MM.1S (cell line): ENCODE measurements around the gene GBX1.

Source experiments
- DNase-seq: peaks from one replicate; pipeline ENCODE4 v3.0.0-alpha.2; 2015
- H2AFZ ChIP-seq: fragments of 300-600 bp; sonication (generic); 2 replicates; pipeline ENCODE4 v1.6.0; 2016; ENCODE audit warnings: antibody characterized with exemption, low read length
- H3F3A ChIP-seq: fragments of 300-600 bp; sonication (generic); 2 replicates; pipeline ENCODE4 v1.6.1; 2016; ENCODE audit warnings: mild to moderate bottlenecking, antibody characterized with exemption, low read length, moderate library complexity, mixed read lengths; ENCODE audit not compliant: insufficient read depth
- H3K27ac ChIP-seq: fragments of 300-600 bp; sonication (generic); 2 replicates; pipeline ENCODE4 v1.5.1; 2016; ENCODE audit warnings: mild to moderate bottlenecking, low read length
- H3K27me3 ChIP-seq: fragments of 300-600 bp; sonication (generic); replicated peaks from 2 replicates; pipeline ENCODE4 v1.6.0; 2016; ENCODE audit warnings: low read length; ENCODE audit not compliant: insufficient read depth
- H3K36me3 ChIP-seq: fragments of 300-600 bp; sonication (generic); replicated peaks from 2 replicates; pipeline ENCODE4 v1.6.1; 2016; ENCODE audit warnings: mild to moderate bottlenecking, low read length, mixed read lengths; ENCODE audit not compliant: insufficient read depth
- H3K4me1 ChIP-seq: fragments of 300-600 bp; sonication (generic); 2 replicates; pipeline ENCODE4 v1.6.1; 2016; ENCODE audit warnings: low read length, mixed read lengths
- H3K4me2 ChIP-seq: fragments of 300-600 bp; sonication (generic); 2 replicates; pipeline ENCODE4 v1.6.0; 2016; ENCODE audit warnings: low read depth, low read length
- H3K4me3 ChIP-seq: fragments of 300-600 bp; sonication (generic); 2 replicates; pipeline ENCODE4 v1.5.1; 2016; ENCODE audit warnings: low read length, mixed read lengths
- H3K79me2 ChIP-seq: fragments of 300-600 bp; sonication (generic); 2 replicates; pipeline ENCODE4 v1.6.1; 2016; ENCODE audit warnings: mixed run types, low read length, mixed read lengths
- H3K9ac ChIP-seq: fragments of 300-600 bp; sonication (generic); 2 replicates; pipeline ENCODE4 v1.6.1; 2016; ENCODE audit warnings: low read length, mixed read lengths
- H3K9me2 ChIP-seq: fragments of 300-600 bp; sonication (generic); replicated peaks from 2 replicates; pipeline ENCODE4 v1.6.1; 2016; ENCODE audit warnings: mild to moderate bottlenecking, low read length, mixed read lengths; ENCODE audit not compliant: insufficient read depth
- H3K9me3 ChIP-seq: fragments of 300-600 bp; sonication (generic); replicated peaks from 2 replicates; pipeline ENCODE4 v1.6.1; 2016; ENCODE audit warnings: mild to moderate bottlenecking, low read length, mixed read lengths; ENCODE audit not compliant: insufficient read depth
- H4K20me1 ChIP-seq: fragments of 300-600 bp; sonication (generic); 2 replicates; pipeline ENCODE4 v1.6.1; 2016; ENCODE audit warnings: mild to moderate bottlenecking, low read length, moderate library complexity, mixed read lengths; ENCODE audit not compliant: insufficient read depth
- EZH2 ChIP-seq: fragments of 300-600 bp; sonication (generic); optimal IDR thresholded peaks from 2 replicates; pipeline ENCODE3; 2017; ENCODE audit warnings: low read depth, mild to moderate bottlenecking, antibody characterized with exemption, low read length, mixed read lengths
- EZH2phosphoT487 ChIP-seq: fragments of 300-600 bp; sonication (generic); IDR thresholded peaks from 2 replicates; pipeline ENCODE4 v1.6.1; 2018; ENCODE audit warnings: antibody characterized with exemption, low read length
- TF ChIP-seq, protein P1 (sequence below): fragments of 300-600 bp; sonication (generic); IDR thresholded peaks from 2 replicates; pipeline ENCODE4 v1.5.1; 2016; ENCODE audit warnings: antibody characterized with exemption, low read length, mixed read lengths

Gene GBX1

DNA sequence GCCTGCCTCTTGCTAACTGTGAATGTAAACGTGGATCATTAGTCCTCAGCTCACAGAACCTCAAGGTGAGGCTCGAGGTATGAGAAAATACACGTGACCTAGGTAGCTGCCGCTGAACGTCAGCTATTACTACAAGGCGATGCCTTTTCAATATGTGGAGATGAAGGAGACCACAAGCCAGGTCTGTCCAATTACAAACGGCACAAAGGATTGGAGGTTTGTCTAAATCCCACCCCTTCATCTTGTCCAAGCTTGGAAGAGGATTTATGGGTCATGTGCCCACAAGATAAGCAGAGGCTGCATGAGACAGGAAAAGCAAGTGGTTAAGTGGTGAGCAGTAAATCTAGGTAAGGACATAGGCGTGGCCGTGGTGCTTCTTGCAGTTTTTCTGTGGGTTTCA lies 39.4 kb upstream of the GBX1 start:
- Histone ChIP-seq H3K36me3 (no peaks in the 10 kb centered on the region), H3K27me3 (peaks cover 56% of the 10 kb centered on the region)
- DNase-seq: no peak

DNA sequence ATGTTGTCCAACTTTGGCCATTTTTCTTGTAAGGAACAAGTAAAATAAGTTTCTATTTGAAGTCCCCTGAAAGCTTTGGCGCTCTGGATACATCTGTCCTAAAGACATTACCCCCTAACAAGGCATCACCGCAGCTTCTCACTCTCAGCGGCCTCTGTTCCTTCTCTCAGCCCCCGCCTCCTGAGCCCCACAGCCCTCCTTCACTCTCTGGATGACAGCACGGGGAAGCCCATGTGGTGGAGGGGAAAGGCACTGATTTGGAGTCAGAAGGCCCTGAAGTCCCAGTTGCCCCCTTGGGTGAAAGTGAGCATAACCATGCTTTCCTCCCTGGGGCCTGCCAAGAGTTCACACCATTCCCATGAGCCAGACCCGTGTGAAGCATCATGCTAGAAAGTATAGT lies 38.2 kb upstream of the GBX1 start:
- no peak overlapping the region for H3K4me3 ChIP-seq
- no peak overlapping the region for H2AFZ ChIP-seq
- DNase-seq: no peak
- no peaks in the 10 kb centered on the region for H4K20me1 ChIP-seq
- no peaks in the 10 kb centered on the region for H3K9me2 ChIP-seq
- TF ChIP-seq EZH2 (no peak), EZH2phosphoT487 (no peak)
- TF ChIP-seq, protein P1, sequence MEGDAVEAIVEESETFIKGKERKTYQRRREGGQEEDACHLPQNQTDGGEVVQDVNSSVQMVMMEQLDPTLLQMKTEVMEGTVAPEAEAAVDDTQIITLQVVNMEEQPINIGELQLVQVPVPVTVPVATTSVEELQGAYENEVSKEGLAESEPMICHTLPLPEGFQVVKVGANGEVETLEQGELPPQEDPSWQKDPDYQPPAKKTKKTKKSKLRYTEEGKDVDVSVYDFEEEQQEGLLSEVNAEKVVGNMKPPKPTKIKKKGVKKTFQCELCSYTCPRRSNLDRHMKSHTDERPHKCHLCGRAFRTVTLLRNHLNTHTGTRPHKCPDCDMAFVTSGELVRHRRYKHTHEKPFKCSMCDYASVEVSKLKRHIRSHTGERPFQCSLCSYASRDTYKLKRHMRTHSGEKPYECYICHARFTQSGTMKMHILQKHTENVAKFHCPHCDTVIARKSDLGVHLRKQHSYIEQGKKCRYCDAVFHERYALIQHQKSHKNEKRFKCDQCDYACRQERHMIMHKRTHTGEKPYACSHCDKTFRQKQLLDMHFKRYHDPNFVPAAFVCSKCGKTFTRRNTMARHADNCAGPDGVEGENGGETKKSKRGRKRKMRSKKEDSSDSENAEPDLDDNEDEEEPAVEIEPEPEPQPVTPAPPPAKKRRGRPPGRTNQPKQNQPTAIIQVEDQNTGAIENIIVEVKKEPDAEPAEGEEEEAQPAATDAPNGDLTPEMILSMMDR: no peak
- no peaks in the 10 kb centered on the region for H3K4me1 ChIP-seq
- no peak overlapping the region for H3K4me2 ChIP-seq
- H3K27ac ChIP-seq: no peak overlapping the region
- H3K79me2 ChIP-seq: no peaks in the 10 kb centered on the region
- no peaks in the 10 kb centered on the region for H3K9me3 ChIP-seq
- H3F3A ChIP-seq: no peaks in the 10 kb centered on the region
- H3K9ac ChIP-seq: no peak overlapping the region
- peaks cover 68% of the 10 kb centered on the region for H3K27me3 ChIP-seq
- no peaks in the 10 kb centered on the region for H3K36me3 ChIP-seq

More for the DNA sequence above, 39.4 kb upstream of the GBX1 start:
- Histone ChIP-seq H3K4me2 (no peak overlapping the region), H3K4me3 (no peak overlapping the region), H3K27ac (no peak overlapping the region), H2AFZ (no peak overlapping the region), H3F3A (no peaks in the 10 kb centered on the region), H3K79me2 (no peaks in the 10 kb centered on the region), H3K9me3 (no peaks in the 10 kb centered on the region), H3K9ac (no peak overlapping the region), H3K4me1 (no peaks in the 10 kb centered on the region), H3K9me2 (no peaks in the 10 kb centered on the region), H4K20me1 (no peaks in the 10 kb centered on the region)
- TF ChIP-seq, protein P1: no peak

DNA sequence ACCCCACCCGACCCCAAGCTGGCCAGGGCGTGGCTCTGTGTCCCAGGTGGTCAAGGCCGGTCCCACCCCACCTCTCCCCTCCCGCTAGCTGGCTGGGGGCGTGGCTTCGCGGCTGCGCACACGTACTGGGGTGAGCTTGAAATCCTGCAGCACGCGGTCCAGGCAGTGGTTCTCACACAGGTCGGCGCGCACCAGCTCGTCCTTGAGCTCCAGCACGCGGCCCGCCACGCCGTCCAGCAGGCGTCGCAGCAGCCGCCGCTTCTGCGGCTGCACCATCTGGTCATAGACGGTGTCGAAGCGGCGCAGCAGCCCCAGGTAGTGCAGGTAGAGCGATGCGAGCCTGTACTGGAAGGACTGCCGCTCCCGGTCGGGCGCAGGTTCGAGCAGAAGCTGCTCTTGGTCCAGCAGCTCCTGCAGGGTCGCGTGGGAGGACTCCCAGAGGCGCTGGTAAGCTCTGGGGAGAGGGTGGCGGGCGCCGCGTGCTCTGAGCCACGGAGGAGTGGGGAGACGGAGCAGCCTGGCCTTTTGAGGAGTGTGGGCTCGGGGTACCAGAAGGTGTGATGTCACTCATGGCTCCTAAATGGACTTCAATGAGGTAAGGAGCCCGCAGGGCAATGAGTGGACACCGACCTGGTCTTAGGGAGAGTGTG lies 37.0 kb upstream of the GBX1 start:
- peaks cover 80% of the 10 kb centered on the region for H3K27me3 ChIP-seq
- H3K9me2 ChIP-seq: no peaks in the 10 kb centered on the region
- H3K4me3 ChIP-seq: no peak overlapping the region
- DNase-seq: no peak
- H3K27ac ChIP-seq: no peak overlapping the region
- no peak overlapping the region for H3K4me2 ChIP-seq
- H3K36me3 ChIP-seq: no peaks in the 10 kb centered on the region
- no peaks in the 10 kb centered on the region for H3K79me2 ChIP-seq
- no peak overlapping the region for H2AFZ ChIP-seq
- H3K4me1 ChIP-seq: no peaks in the 10 kb centered on the region
- H4K20me1 ChIP-seq: no peaks in the 10 kb centered on the region
- H3K9me3 ChIP-seq: no peaks in the 10 kb centered on the region
- H3K9ac ChIP-seq: no peak overlapping the region
- no peaks in the 10 kb centered on the region for H3F3A ChIP-seq
- TF ChIP-seq, protein P1: 0 out of 2 replicates have a peak, but pooled peaks have one; percentile 10
- TF ChIP-seq EZH2phosphoT487 (no peak), EZH2 (peak; percentile 61)
